ENCODE measurements around the gene GRB14.

GRCh38 chr2:164613321-164613982, 7.8 kb downstream of the GRB14 start:
- TF ChIP-seq CTCF (IDR thresholded peaks at IDR 0.05): no peak
- TF ChIP-seq POLR2AphosphoS5 (IDR thresholded peaks at IDR 0.05; ENCODE audit: low read depth, low read length): no peak
- TF ChIP-seq SIN3A (IDR thresholded peaks at IDR 0.05; ENCODE audit: borderline replicate concordance, insufficient read depth, low read depth, low read length): no peak
- TF ChIP-seq, protein P1, sequence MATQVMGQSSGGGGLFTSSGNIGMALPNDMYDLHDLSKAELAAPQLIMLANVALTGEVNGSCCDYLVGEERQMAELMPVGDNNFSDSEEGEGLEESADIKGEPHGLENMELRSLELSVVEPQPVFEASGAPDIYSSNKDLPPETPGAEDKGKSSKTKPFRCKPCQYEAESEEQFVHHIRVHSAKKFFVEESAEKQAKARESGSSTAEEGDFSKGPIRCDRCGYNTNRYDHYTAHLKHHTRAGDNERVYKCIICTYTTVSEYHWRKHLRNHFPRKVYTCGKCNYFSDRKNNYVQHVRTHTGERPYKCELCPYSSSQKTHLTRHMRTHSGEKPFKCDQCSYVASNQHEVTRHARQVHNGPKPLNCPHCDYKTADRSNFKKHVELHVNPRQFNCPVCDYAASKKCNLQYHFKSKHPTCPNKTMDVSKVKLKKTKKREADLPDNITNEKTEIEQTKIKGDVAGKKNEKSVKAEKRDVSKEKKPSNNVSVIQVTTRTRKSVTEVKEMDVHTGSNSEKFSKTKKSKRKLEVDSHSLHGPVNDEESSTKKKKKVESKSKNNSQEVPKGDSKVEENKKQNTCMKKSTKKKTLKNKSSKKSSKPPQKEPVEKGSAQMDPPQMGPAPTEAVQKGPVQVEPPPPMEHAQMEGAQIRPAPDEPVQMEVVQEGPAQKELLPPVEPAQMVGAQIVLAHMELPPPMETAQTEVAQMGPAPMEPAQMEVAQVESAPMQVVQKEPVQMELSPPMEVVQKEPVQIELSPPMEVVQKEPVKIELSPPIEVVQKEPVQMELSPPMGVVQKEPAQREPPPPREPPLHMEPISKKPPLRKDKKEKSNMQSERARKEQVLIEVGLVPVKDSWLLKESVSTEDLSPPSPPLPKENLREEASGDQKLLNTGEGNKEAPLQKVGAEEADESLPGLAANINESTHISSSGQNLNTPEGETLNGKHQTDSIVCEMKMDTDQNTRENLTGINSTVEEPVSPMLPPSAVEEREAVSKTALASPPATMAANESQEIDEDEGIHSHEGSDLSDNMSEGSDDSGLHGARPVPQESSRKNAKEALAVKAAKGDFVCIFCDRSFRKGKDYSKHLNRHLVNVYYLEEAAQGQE (IDR thresholded peaks at IDR 0.05; ENCODE audit: insufficient read depth in 1 of 2, low read depth in 2 of 2, low read length in 1 of 2): no peak
- no peak for TF ChIP-seq TCF7L2 (IDR thresholded peaks at IDR 0.05; ENCODE audit: low read depth, low read length)

All from Panc1 (cell line).